Sciatic nerve (tissue), 2 donors: Measurements from ENCODE around the gene CHPF. TPM values are rescaled to one million over a fixed set of nuclear protein-coding genes. Genes with fewer than 3 reads are reported as not detected.

Experiments
- ATAC-seq: fragments of 200-7000 bp; cut with Tn5 transposase; one replicate; pipeline ENCODE4 v1.9.1; 2020; ENCODE audit warnings: mild to moderate bottlenecking, moderate library complexity
- DNase-seq: peaks from one replicate; pipeline ENCODE4 v3.0.0-alpha.2; 2020; ENCODE audit warnings: low spot score
- intact Hi-C: fragments of 100-400 bp; cut with DNase I; formaldehyde crosslinking; loops from one replicate; pipeline ENCODE4 v1.14.2; 2022
- total RNA-seq: library from RNA; stranded (reverse); fragmentation: NEBNext Ultra II Directional; extraction: Animal tissue kit (Norgen Biotek cat#: 25700); gene quantifications from one replicate; pipeline ENCODE4 v1.2.1, GENCODE V29; 2021
- donor health status: DM: no; HTN: no; CAD: no.
- donor health status: DM: no; HTN: no; CAD: no.

CHPF gene
- total RNA-seq, 1 donor from 2014 or later: 33.4 TPM

DNA sequence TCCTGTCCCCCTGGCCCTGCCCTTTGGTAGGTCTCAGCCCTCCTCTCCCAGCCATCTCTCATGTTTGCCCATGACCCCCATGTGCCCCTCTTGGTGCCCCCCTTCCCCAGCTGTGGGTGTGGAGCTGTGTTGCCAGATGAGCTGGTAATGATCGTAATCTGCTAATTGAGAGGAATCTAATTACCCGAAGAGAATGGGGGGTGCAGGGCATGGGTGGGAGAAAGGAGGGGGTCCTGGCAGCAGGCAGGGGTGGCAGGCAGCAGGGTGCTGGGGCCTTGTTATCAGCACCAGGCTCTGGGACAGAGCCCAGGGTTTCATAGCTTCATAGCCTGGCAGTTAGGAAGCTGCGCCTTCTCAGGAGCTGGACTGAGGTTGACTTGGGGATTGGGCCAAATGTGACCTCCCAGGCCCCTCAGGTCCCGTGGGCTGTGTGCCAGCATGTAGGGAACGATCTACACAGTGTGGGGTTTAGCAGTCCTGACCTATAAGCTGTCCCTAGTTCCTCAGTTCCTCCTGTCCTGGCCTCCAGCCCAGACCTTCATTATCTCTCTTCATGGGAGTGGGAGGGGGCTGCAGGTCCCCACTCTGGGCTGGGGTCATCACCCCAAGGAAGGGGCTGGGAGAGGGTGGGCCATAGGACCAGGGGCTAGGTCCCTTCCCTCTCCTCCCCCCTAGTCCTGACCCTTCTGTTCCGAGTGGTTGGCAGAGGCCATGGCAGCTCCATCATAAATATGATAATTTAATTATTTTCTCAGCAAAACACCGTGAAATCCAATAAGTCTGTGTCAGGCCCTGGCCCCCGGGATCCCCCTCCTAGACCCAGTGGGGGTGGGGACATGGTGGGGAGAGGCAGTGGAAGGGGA is 35.8 kb downstream of the CHPF start:
- intact Hi-C loops: no loop called here
- DNase-seq (no peak), ATAC-seq (no peak)

GRCh38 chr2:219506802-219507526 is 36.6 kb downstream of the CHPF start:
- intact Hi-C loops: no loop called here
- no peak for DNase-seq
- no peak for ATAC-seq

GRCh38 chr2:219506153-219506801 is 37.3 kb downstream of the CHPF start:
- no peak for ATAC-seq
- DNase-seq: no peak
- intact Hi-C loops: no loop called here

GRCh38 chr2:219505585-219505984 is 38.0 kb downstream of the CHPF start:
- intact Hi-C loops: no loop called here
- DNase-seq: no peak
- no peak for ATAC-seq

DNA sequence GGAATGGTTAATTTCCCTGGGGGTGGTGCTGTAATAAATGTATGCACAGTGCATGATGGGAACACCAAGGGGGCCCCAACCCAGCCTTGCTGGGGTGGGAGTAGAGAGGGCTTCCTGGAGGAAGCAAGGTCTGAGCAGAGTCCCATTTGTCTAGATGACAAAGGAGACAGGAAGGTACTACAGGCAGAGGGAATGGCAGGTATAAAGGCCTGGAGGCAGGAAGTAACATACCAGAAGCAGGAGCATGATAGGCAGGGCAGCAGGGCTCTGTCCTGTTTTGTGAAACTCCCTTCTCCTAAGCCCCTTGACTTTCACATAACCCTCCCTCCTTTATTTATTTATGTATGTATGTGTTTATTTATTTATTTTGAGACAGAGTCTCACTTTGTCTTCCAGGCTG is 41.0 kb downstream of the CHPF start:
- intact Hi-C loops: no loop called here
- no peak for ATAC-seq
- no peak for DNase-seq

DNA sequence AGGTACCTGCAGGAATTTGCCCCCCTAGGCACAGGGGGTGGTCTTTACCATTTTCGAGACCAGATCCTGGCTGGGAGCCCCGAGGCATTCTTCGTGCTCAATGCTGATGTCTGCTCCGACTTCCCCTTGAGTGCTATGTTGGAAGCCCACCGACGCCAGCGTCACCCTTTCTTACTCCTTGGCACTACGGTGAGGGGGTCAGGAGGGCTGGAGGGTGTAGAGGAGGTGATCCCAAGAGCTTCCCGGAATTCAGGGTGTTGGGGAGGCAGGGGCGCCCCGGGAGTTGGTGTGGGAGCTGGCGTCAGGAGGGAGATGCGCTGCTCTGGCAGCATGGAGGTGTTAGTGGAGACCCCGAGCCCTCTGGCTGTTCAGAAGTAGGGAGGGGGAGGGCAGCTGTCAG is 41.8 kb downstream of the CHPF start:
- DNase-seq: no peak
- no peak for ATAC-seq
- intact Hi-C loops: no loop called here

GRCh38 chr2:219500135-219500534 is 43.5 kb downstream of the CHPF start:
- ATAC-seq (no peak), DNase-seq (no peak)
- intact Hi-C loops: no loop called here

GRCh38 chr2:219499555-219499954 is 44.1 kb downstream of the CHPF start:
- ATAC-seq: no peak
- intact Hi-C loops: no loop called here
- no peak for DNase-seq

- intact Hi-C loops: no loop called here
- ATAC-seq (no peak), DNase-seq (no peak)
Observed at GRCh38 chr2:219499058-219499307, 44.6 kb downstream of the CHPF start.

- ATAC-seq (peak; percentile 95), DNase-seq (peak; percentile 98)
- intact Hi-C loops: no loop called here
Observed at GRCh38 chr2:219498280-219499057, 45.1 kb downstream of the CHPF start, which contains the start of gene GMPPA. GMPPA (plus strand) TSS chr2:219498891; CDS start chr2:219499976, 1,085 bp downstream.

- peak; percentile 91 for DNase-seq
- ATAC-seq: peak; percentile 91
- intact Hi-C loops: no loop called here
Observed at GRCh38 chr2:219497495-219498279, 45.9 kb downstream of the CHPF start.

GRCh38 chr2:219496825-219497494 is 46.6 kb downstream of the CHPF start:
- peak; percentile 0 for ATAC-seq
- no peak for DNase-seq
- intact Hi-C loops: no loop called here

GRCh38 chr2:219496247-219496824 is 47.3 kb downstream of the CHPF start:
- intact Hi-C loops: no loop called here
- ATAC-seq (no peak), DNase-seq (no peak)

DNA sequence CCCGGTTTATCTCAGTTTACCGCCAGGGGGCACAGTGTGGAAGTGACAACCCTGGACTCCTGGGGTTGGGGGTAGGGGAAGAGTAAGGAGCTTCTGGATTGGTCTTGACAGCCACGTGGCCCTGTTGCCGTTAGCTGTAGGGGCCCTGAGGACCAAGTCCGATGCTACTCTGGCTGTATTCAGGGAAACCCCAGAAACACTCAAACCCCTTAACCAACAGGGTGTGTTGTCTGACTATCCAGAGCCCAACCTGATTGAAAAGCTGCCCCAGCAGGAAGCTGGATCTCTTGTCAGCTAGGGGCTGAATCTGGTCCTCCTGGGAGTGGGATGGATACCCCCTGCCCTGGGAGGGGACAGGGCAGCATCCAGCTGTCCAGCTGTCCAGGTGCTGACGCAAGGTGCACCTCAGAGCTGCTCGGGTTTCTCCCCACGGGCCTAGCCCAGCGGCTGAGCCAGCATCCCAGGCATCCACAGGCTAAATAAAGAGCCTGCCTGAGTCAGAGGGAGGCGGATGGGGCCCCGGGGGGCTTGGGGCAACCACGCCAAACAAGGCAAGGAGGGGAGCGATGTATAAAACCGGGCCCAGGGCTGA is 48.0 kb downstream of the CHPF start:
- ATAC-seq: no peak
- intact Hi-C loops: no loop called here

DNA sequence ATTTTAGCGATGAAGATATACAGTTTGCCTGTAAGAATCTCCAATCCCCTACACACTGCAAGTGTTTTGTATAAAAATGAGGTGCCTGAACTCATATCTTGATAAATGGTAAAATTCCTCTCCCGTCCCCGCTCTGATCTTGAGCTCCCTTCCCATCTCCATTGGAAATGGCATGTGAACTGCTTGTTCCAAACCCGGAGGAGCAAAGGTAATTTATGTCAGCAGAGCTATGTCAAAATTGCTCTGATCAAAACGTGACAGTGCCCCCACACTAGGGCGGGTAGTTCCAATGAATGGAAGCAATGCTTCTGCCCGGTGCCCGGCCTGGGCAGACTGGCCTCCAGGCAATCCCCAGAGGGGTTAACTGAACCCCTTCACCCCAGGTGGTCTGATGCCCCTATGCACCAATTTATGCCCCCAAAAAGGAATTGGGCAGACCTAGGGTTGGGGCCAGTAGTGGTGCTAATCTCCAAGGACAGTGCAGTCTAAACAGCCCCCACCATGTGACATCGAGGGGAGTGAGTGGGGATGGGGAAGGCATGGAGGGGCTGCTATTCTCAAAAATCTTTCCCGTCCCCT is 48.6 kb downstream of the CHPF start:
- intact Hi-C loops: no loop called here
- ATAC-seq (no peak), DNase-seq (no peak)

More for the DNA sequence above, 48.0 kb downstream of the CHPF start:
- peak; percentile 76 for DNase-seq

GRCh38 chr2:219493086-219493485 is 50.5 kb downstream of the CHPF start:
- intact Hi-C loops: no loop called here
- ATAC-seq (no peak), DNase-seq (no peak)

DNA sequence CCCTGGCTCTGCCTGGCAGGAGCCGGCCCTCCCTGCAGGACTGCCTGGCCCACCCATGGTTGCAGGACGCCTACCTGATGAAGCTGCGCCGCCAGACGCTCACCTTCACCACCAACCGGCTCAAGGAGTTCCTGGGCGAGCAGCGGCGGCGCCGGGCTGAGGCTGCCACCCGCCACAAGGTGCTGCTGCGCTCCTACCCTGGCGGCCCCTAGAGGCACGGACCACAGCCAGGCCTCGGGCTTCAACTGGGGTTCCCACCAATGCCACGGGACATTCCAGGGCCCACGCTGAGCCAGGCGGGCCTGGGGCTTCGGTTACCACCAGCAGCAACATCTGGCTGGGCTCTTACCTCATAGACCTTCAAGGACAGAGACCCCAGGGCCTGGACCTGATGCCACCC is 51.0 kb downstream of the CHPF start:
- no peak for ATAC-seq
- DNase-seq: no peak
- intact Hi-C loops: no loop called here
